ENCODE data around the gene THSD4.

THSD4 gene

GRCh38 chr15:71230303-71230702 is 115.0 kb downstream of the THSD4 start:
- H3K4me3 ChIP-seq = no peak overlapping the region
- no peak for TF ChIP-seq CTCF (IDR thresholded peaks at IDR 0.05)
- no peak overlapping the region for H3K27ac ChIP-seq
- no peak for DNase-seq (ENCODE audit: low spot score)

GRCh38 chr15:71231758-71232157 is 116.5 kb downstream of the THSD4 start:
- Histone ChIP-seq H3K4me3 (no peak overlapping the region), H3K27ac (no peak overlapping the region)
- DNase-seq (ENCODE audit: low spot score) = no peak
- no peak for TF ChIP-seq CTCF (IDR thresholded peaks at IDR 0.05)

- TF ChIP-seq CTCF (IDR thresholded peaks at IDR 0.05) = no peak
- DNase-seq (ENCODE audit: low spot score) = no peak
- Histone ChIP-seq H3K27ac (no peak overlapping the region), H3K4me3 (no peak overlapping the region)
These were observed 117.1 kb downstream of the THSD4 start for GRCh38 chr15:71232411-71232810.

GRCh38 chr15:71237456-71238188 is 122.4 kb downstream of the THSD4 start:
- Histone ChIP-seq H3K27ac (no peak overlapping the region), H3K4me3 (no peak overlapping the region)
- no peak for DNase-seq (ENCODE audit: low spot score)
- TF ChIP-seq CTCF (IDR thresholded peaks at IDR 0.05) = no peak

- no peak for TF ChIP-seq CTCF (IDR thresholded peaks at IDR 0.05)
- Histone ChIP-seq H3K27ac (no peak overlapping the region), H3K4me3 (no peak overlapping the region)
- DNase-seq (ENCODE audit: low spot score) = no peak
These were observed 123.7 kb downstream of the THSD4 start for GRCh38 chr15:71238926-71239325.

- no peak for DNase-seq (ENCODE audit: low spot score)
- no peak overlapping the region for H3K4me3 ChIP-seq
- TF ChIP-seq CTCF (IDR thresholded peaks at IDR 0.05) = no peak
- no peak overlapping the region for H3K27ac ChIP-seq
These were observed 124.5 kb downstream of the THSD4 start for GRCh38 chr15:71239592-71240364.

GRCh38 chr15:71242292-71242691 is 127.0 kb downstream of the THSD4 start:
- TF ChIP-seq CTCF (IDR thresholded peaks at IDR 0.05) = no peak
- no peak for DNase-seq (ENCODE audit: low spot score)
- no peak overlapping the region for H3K27ac ChIP-seq

More at GRCh38 chr15:71242292-71242691, 127.0 kb downstream of the THSD4 start:
- no peak overlapping the region for H3K4me3 ChIP-seq
